Measurements from ENCODE around the gene HADH.

HADH gene

GRCh38 chr4:108051343-108051742, 61.7 kb downstream of the HADH start:
- TF ChIP-seq, protein P1, sequence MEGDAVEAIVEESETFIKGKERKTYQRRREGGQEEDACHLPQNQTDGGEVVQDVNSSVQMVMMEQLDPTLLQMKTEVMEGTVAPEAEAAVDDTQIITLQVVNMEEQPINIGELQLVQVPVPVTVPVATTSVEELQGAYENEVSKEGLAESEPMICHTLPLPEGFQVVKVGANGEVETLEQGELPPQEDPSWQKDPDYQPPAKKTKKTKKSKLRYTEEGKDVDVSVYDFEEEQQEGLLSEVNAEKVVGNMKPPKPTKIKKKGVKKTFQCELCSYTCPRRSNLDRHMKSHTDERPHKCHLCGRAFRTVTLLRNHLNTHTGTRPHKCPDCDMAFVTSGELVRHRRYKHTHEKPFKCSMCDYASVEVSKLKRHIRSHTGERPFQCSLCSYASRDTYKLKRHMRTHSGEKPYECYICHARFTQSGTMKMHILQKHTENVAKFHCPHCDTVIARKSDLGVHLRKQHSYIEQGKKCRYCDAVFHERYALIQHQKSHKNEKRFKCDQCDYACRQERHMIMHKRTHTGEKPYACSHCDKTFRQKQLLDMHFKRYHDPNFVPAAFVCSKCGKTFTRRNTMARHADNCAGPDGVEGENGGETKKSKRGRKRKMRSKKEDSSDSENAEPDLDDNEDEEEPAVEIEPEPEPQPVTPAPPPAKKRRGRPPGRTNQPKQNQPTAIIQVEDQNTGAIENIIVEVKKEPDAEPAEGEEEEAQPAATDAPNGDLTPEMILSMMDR (IDR thresholded peaks at IDR 0.05; ENCODE audit: insufficient read depth, low read length, missing control alignments): no peak
- CTCF ChIA-PET: no interaction called here
- POLR2A ChIA-PET: no interaction called here
- no peak overlapping the region for H3K4me3 ChIP-seq (ENCODE audit: low read depth, low read length)
- no peak for DNase-seq (ENCODE audit: low read depth, low spot score)

DNA sequence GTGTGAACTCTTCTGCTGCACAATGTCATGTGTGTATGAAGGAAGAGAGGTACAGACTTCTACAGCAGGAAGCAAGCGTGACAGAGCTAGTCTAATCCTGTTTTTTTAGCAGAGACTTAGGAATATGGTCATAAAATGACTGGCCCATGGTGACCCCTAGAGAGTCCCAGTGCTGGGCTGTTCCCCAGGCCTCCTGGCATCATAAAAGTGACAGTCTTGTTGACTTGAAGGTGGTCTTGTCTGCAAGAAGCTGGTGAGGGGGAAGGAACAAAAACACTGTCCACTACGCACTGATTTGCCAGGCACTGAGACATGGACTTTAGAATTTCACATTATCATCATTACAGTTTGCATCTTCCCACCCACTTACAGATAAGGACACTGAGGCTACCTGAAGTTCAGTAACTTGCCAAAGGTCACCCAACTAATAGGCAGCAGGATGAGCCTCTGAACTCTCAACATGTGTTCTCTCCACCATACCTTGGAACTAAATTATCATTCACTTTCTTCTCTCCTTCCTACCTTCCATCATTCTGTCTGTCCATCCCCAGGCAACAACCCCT, 63.0 kb downstream of the HADH start:
- H3K4me3 ChIP-seq (ENCODE audit: low read depth, low read length): no peak overlapping the region
- TF ChIP-seq, protein P1 (IDR thresholded peaks at IDR 0.05; ENCODE audit: insufficient read depth, low read length, missing control alignments): no peak
- DNase-seq (ENCODE audit: low read depth, low spot score): no peak
- ChIA-PET CTCF (interaction anchor here (1.1 to 1.2 kb wide), 2 partner anchors 34 to 519 kb away, joined by 3 to 4 read pairs; no protein-coding TSS in a partner anchor), POLR2A (no interaction called here)

GRCh38 chr4:108053251-108053711, 63.6 kb downstream of the HADH start:
- no peak for DNase-seq (ENCODE audit: low read depth, low spot score)
- CTCF ChIA-PET: interaction anchor here (1.2 kb wide), 1 partner anchor 518 kb away, joined by 4 read pairs; no protein-coding TSS in a partner anchor
- TF ChIP-seq, protein P1 (IDR thresholded peaks at IDR 0.05; ENCODE audit: insufficient read depth, low read length, missing control alignments): no peak
- no peak overlapping the region for H3K4me3 ChIP-seq (ENCODE audit: low read depth, low read length)
- POLR2A ChIA-PET: no interaction called here

GRCh38 chr4:108054025-108054638, 64.4 kb downstream of the HADH start:
- no peak overlapping the region for H3K4me3 ChIP-seq (ENCODE audit: low read depth, low read length)
- TF ChIP-seq, protein P1 (IDR thresholded peaks at IDR 0.05; ENCODE audit: insufficient read depth, low read length, missing control alignments): no peak
- no peak for DNase-seq (ENCODE audit: low read depth, low spot score)
- ChIA-PET CTCF (interaction anchor here (1.1 to 2.3 kb wide), 4 partner anchors 29 to 519 kb away, joined by 3 to 11 read pairs (median 5); no protein-coding TSS in a partner anchor), POLR2A (no interaction called here)

GRCh38 chr4:108055787-108056186, 66.1 kb downstream of the HADH start:
- no peak for DNase-seq (ENCODE audit: low read depth, low spot score)
- H3K4me3 ChIP-seq (ENCODE audit: low read depth, low read length): no peak overlapping the region
- POLR2A ChIA-PET: no interaction called here
- CTCF ChIA-PET: interaction anchor here (1.4 to 2.3 kb wide), 2 partner anchors 10 to 517 kb away, joined by 4 to 11 read pairs; no protein-coding TSS in a partner anchor
- TF ChIP-seq, protein P1 (IDR thresholded peaks at IDR 0.05; ENCODE audit: insufficient read depth, low read length, missing control alignments): no peak

DNA sequence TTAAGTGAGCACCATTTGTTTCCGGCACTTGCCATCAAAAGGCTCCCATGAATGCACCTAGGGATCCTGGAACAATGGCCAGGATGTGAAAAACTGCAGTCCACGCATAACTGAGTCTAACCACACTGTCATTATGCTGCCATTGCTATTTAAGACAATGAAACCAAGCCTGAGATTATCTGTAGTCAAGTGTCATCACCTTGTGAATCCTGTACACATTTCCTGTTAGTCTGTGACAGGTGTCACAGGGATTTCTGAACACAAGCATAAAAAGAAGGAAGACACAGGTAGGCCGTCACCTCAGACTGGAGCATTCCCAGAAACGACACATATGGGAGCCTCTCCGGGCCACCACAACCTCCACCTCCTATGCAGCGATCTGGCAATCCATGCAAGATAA, 66.7 kb downstream of the HADH start:
- CTCF ChIA-PET: interaction anchor here (1.4 to 2.3 kb wide), 2 partner anchors 10 to 517 kb away, joined by 4 to 11 read pairs; no protein-coding TSS in a partner anchor
- TF ChIP-seq, protein P1 (IDR thresholded peaks at IDR 0.05; ENCODE audit: insufficient read depth, low read length, missing control alignments): no peak
- POLR2A ChIA-PET: no interaction called here
- H3K4me3 ChIP-seq (ENCODE audit: low read depth, low read length): no peak overlapping the region
- no peak for DNase-seq (ENCODE audit: low read depth, low spot score)
